Gastrocnemius medialis (tissue), 4 donors: Measurements from ENCODE around the gene INPP5E.

Experiments used
- CTCF ChIP-seq, 5 experiments: fragments of 450-650 bp in 3 of 5; fragments of 200-600 bp in 2 of 5; sonication (generic) in 2 of 5; IDR thresholded peaks in 4 of 5; conservative IDR thresholded peaks in 1 of 5; 1 replicate in 4 of 5; 2 replicates in 1 of 5; pipeline ENCODE4 v1.5.1; 2016 to 2019; ENCODE audit warnings: antibody characterized with exemption in 5 of 5, mild to moderate bottlenecking in 3 of 5, moderate library complexity in 3 of 5
- POLR2A ChIP-seq, 2 donors: fragments of 450-650 bp; IDR thresholded peaks; one replicate each; pipeline ENCODE4 v1.6.1; 2017; ENCODE audit warnings: antibody characterized with exemption in 2 of 2, mild to moderate bottlenecking in 2 of 2, moderate library complexity in 2 of 2

GRCh38 chr9:136401173-136401922 is 38.3 kb downstream of the INPP5E start:
- TF ChIP-seq POLR2A (IDR thresholded peaks at IDR 0.05) (no peak), CTCF (IDR thresholded peaks at IDR 0.05 in 4 of 5, conservative IDR thresholded peaks at IDR 0.05 in 1 of 5) (no peak)
